Measurements from ENCODE around the gene SP1. TPM values are rescaled to one million over a fixed set of nuclear protein-coding genes. Genes with fewer than 3 reads are reported as not detected.
A peak's percentile ranks its signal among the peaks of the same experiment; 100 is the strongest.

The SP1 gene
- total and polyA plus RNA-seq, 2 donors from 2014 or later: 15.1 to 126 TPM

DNA sequence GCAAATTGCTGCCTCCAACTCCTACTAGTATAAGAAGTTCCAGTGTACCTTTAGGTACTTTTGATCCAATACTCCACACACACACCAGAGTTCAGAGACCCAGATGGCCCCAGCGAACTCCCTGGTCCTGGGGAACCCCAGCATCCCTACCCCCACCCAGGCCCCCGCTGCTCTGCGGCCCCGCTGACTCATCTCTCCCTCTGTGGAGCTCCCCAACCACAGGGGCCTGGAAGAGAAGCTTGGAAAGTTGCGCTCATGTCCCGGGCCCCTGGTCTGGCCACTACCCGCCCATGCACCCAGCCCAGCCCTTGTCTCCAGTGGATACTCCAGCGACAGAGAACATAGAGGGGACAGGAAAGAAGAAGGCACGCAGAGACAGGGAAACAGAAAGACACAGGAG is 39.6 kb upstream of the SP1 start:
- FAIRE-seq: no peak
- Histone ChIP-seq H3K4me1 (ENCODE audit: control insufficient read depth in 2 of 3, insufficient read depth in 2 of 3, low read depth in 1 of 3, low read length in 3 of 3) (peaks cover 0 to 7% (median 0%) of the 10 kb centered on the region in 3 donors), H3K27ac (ENCODE audit: low read depth in 2 of 2, low read length in 2 of 2) (no peak overlapping the region), H3K27me3 (ENCODE audit: control insufficient read depth, insufficient read depth, low read length) (peaks cover 2% of the 10 kb centered on the region), H3K9me3 (ENCODE audit: control insufficient read depth in 2 of 3, insufficient read depth in 1 of 3, low read length in 3 of 3) (no peaks in the 10 kb centered on the region), H3K4me3 (ENCODE audit: low read length in 3 of 3) (no peak overlapping the region), H3K9ac (ENCODE audit: low read length in 3 of 3) (no peak overlapping the region), H3K36me3 (ENCODE audit: control insufficient read depth in 2 of 3, insufficient read depth in 3 of 3, low read length in 3 of 3) (no peaks in the 10 kb centered on the region)
- no peak for DNase-seq
- intact Hi-C loops (cut with DNase I): no loop called here
- TF ChIP-seq CTCF (IDR thresholded peaks at IDR 0.05; ENCODE audit: borderline replicate concordance, extremely low read depth, insufficient read depth): no peak

GRCh38 chr12:53343449-53343848 is 36.5 kb upstream of the SP1 start:
- intact Hi-C loops (cut with DNase I): no loop called here
- no peak overlapping the region for H3K4me3 ChIP-seq (ENCODE audit: low read length in 3 of 3)

GRCh38 chr12:53343969-53344368 is 36.0 kb upstream of the SP1 start:
- peaks cover 0 to 12% (median 0%) of the 10 kb centered on the region in 3 donors for H3K4me1 ChIP-seq (ENCODE audit: control insufficient read depth in 2 of 3, insufficient read depth in 2 of 3, low read depth in 1 of 3, low read length in 3 of 3)
- intact Hi-C loops (cut with DNase I): no loop called here
- no peaks in the 10 kb centered on the region for H3K9me3 ChIP-seq (ENCODE audit: control insufficient read depth in 2 of 3, insufficient read depth in 1 of 3, low read length in 3 of 3)
- FAIRE-seq: no peak
- no peak for DNase-seq
- H3K27ac ChIP-seq (ENCODE audit: low read depth in 2 of 2, low read length in 2 of 2): no peak overlapping the region
- H3K27me3 ChIP-seq (ENCODE audit: control insufficient read depth, insufficient read depth, low read length): no peaks in the 10 kb centered on the region
- H3K4me3 ChIP-seq (ENCODE audit: low read length in 3 of 3): no peak overlapping the region
- H3K9ac ChIP-seq (ENCODE audit: low read length in 3 of 3): no peak overlapping the region
- TF ChIP-seq CTCF (IDR thresholded peaks at IDR 0.05; ENCODE audit: borderline replicate concordance, extremely low read depth, insufficient read depth): no peak
- H3K36me3 ChIP-seq (ENCODE audit: control insufficient read depth in 2 of 3, insufficient read depth in 3 of 3, low read length in 3 of 3): no peaks in the 10 kb centered on the region

More at GRCh38 chr12:53343449-53343848, 36.5 kb upstream of the SP1 start:
- H3K27ac ChIP-seq (ENCODE audit: low read depth in 2 of 2, low read length in 2 of 2): no peak overlapping the region
- peaks cover 0 to 12% (median 0%) of the 10 kb centered on the region in 3 donors for H3K4me1 ChIP-seq (ENCODE audit: control insufficient read depth in 2 of 3, insufficient read depth in 2 of 3, low read depth in 1 of 3, low read length in 3 of 3)
- no peak overlapping the region for H3K9ac ChIP-seq (ENCODE audit: low read length in 3 of 3)
- TF ChIP-seq CTCF (IDR thresholded peaks at IDR 0.05; ENCODE audit: borderline replicate concordance, extremely low read depth, insufficient read depth): no peak
- DNase-seq: no peak
- H3K9me3 ChIP-seq (ENCODE audit: control insufficient read depth in 2 of 3, insufficient read depth in 1 of 3, low read length in 3 of 3): no peaks in the 10 kb centered on the region
- H3K36me3 ChIP-seq (ENCODE audit: control insufficient read depth in 2 of 3, insufficient read depth in 3 of 3, low read length in 3 of 3): no peaks in the 10 kb centered on the region
- H3K27me3 ChIP-seq (ENCODE audit: control insufficient read depth, insufficient read depth, low read length): no peaks in the 10 kb centered on the region
- FAIRE-seq: no peak

DNA sequence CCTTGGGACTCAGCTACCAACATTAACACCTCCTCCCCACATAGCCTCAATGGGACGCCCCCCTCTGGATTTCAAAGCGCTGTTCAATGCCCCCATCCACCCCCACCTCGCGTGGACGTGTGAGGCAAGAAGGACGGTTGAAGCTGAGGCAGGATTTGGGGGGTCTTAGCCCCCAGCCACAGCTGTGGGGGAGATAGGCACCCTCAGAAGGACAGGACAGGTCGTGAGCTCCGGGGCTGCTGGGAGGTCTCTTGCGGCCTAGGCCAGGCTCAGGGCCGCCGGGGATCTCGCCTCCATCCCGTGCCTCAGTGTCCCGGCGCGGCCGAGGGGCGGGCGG is 35.5 kb upstream of the SP1 start:
- H3K27me3 ChIP-seq (ENCODE audit: control insufficient read depth, insufficient read depth, low read length): no peaks in the 10 kb centered on the region
- intact Hi-C loops (cut with DNase I): no loop called here
- no peak for TF ChIP-seq CTCF (IDR thresholded peaks at IDR 0.05; ENCODE audit: borderline replicate concordance, extremely low read depth, insufficient read depth)
- H3K36me3 ChIP-seq (ENCODE audit: control insufficient read depth in 2 of 3, insufficient read depth in 3 of 3, low read length in 3 of 3): no peaks in the 10 kb centered on the region
- H3K4me1 ChIP-seq (ENCODE audit: control insufficient read depth in 2 of 3, insufficient read depth in 2 of 3, low read depth in 1 of 3, low read length in 3 of 3): peaks cover 0 to 12% (median 0%) of the 10 kb centered on the region in 3 donors
- H3K9ac ChIP-seq (ENCODE audit: low read length in 3 of 3): peak overlapping the region in 1 of 3 donors; percentile 55
- peak overlapping the region in 1 of 3 donors; percentile 42 for H3K4me3 ChIP-seq (ENCODE audit: low read length in 3 of 3)
- no peak overlapping the region for H3K27ac ChIP-seq (ENCODE audit: low read depth in 2 of 2, low read length in 2 of 2)
- no peaks in the 10 kb centered on the region for H3K9me3 ChIP-seq (ENCODE audit: control insufficient read depth in 2 of 3, insufficient read depth in 1 of 3, low read length in 3 of 3)
- FAIRE-seq (no peak), DNase-seq (no peak)

All from kidney (tissue), 14 donors.